Activated CD4-positive, CD25-positive, alpha-beta regulatory T cell (primary cell): ENCODE results near the gene PPP2R3C.
"Not testable (repeated sequence)": the region's sequence is repeated elsewhere in the genome, so short reads cannot be mapped to it uniquely, and the experiment has no call there.

Experiments
- DNase-seq, 4 experiments: peaks; one replicate each; lab custom pipeline; 2025; lab: John Stamatoyannopoulos, UW

The PPP2R3C gene

DNA sequence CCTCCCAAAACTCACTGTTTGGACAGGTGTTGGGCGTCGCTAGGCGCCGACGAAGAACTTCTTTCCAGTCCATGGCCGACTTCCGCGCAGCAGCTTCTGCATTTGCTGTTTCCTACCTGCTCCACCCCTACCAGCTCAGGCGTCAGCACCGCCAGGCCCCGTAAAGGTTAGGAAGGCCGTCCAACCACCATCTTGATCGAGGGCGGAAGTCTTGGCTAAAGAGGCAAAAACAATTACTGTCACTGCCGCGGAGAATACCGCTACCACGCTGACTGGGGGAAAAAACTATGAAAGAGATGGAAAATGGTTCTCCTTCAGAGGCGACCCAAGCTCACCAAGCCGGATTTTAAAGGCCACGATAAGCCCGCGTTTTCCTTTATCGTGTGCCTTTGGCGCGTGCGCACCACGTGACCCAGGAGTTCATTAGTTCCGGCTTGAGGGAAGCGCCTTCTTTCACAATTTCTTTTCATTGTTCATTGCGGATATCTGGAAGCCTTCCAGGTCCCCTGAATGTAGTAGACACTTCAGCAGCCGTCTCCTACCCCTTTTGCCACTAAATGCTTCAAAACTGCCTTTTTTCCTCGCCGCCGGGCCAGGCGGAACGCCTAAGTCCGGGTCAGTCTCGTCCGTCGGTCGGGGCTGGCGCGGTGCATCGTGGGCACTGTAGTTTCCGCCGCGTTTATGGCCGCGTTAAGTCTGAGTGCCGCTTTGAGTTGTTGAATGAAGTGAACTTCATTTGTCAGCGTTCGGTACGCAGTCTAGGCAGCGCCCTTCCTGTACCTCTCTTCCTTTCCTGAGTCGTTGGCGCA lies at the start of gene PPP2R3C, which contains the start of gene PRORP:
PPP2R3C (minus strand) TSS at position 104 of the 809 bp plus-strand sequence; CDS start at position 73, 31 bp downstream.
PRORP (plus strand) TSS at position 666 of the 809 bp plus-strand sequence. CDS start 694 bp downstream, outside the sequence.
- peak; percentile 67 to 78 (median 75) for DNase-seq

DNA sequence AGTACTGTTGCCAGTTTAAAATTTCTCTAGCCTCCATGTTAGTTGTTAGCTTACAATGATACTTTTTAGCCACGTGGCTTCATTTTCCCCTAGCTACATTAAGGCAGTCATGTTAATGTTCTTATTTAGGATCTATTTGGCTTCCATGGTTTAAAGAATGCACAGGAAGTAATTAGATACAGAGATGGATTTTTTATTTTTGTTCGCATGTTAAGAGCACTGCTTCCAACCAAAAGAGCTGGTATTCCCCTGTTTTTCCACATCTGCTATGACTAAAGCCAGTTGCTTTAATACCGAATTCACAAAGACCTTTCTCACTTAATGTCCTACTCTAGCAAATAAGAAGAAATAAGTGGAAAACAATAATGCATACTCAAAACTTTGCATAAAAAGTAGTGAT lies 45.7 kb upstream of the PPP2R3C start:
- no peak for DNase-seq

DNA sequence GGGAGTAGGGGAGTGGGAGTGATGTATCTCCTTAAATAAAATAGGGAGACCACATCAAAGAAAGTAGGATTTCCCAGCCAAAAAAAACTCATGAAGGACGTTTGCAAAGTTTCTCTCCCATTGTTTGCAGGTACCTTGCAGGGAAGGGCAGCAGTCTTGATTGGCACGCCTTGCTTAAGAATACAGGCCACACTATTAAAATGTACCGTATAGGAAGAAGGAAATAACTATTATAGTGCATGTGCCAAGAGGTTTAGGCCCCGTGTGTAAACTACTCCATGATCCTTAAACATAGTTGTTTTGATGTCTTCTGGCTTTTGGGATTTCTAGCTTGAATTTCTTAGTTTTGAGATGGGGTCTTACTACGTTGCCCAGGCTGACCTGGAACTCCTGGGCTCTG lies 43.1 kb upstream of the PPP2R3C start:
- no peak for DNase-seq

DNA sequence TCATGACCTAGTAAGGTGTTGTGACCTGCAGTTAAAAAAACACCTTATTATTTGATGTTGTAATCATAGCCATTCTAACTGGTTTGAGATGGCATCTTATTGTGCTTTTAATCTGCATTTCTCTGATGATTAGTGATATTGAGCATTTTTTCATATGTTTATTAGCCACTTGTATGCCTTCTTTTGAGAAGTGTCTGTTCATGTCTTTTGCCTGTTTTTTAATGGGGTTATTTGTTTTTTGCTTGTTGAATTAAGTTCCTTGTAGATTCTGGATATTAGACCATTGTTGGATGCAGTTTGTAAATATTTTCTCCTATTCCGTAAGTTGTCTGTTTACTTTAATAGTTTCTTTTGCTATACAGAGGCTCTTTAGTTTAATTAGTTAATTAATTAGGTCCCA lies 41.6 kb upstream of the PPP2R3C start:
- DNase-seq: no peak

DNA sequence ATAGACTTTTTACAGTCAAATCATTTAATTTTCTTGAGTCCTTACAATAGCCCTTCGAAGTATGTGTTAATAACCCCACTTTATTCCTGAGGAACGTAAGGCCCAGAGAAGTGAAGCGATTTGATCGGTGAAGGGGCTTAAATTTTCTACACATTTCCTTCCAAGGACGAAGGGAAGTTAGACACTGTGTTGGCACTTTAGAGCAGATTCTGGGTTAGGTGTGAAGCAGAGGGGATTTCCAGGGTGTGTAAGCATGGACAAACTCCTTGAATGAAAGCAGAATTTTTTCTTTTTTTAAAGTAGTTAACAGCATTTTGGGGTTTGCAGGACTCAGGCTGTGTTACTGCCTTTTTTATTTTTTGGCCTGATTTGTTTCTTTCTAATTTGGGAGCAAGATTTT lies 39.4 kb upstream of the PPP2R3C start:
- no peak for DNase-seq

DNA sequence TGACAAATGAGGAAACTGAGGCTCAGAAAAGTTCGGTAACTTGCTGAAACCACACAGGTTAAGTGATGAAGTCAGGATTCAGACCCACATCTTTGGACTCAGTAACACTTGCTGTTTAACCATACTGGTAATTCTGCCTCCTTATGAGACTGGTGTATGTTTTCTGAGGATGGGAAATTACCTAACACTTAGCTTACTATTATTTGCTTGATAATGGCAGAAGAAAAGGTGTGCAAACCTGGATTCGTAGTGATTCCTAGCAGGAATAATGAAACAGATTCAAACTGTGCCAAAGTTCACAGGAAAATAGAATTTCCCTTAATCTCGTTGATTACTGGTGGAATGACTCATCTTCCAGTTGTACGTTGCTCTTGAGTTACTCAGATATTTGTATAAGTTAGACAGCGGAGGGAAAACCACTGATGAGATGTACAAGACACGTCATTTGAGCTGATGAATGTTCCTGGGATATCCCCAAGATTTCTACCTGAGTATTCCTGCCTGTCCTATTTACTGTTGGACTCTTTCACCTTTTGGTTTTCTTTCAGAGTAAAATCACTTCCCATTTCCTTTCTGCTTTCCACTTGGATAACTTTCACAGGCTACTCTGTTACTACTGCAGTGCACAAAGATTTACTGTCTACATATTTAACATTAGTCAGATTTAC lies 38.1 kb upstream of the PPP2R3C start:
- DNase-seq: no peak

DNA sequence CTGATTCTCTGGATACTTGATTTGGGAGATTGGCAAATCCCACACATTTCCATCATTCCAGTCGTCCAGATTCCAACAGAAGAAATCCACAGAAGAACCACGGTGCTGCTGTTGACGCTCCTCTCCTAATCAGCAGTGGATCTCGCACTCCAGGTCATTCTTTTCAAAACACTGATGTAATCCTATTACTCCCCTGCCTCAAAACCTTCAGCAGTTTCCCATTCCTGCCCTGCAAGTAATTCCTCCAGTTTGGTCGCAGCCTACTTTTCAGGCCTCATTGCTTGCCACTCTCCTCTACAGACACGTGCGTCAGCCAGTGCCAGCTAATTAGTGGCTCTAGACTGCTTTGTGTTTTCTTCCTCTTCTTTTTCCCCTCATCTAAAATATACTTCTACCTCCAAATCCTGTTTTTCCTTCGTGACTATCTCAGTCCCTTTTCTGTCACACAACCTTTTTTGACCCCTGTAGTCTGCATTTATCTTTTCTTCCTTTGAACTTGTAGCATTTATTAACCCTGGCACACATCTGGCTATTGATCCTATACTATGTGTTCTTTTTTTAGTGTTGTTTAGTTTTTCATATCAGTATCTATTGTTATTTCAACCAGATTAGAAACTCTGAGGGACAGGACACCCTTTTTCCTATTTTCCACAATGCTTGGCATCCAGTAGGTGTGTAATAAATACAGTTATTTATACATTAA lies 37.3 kb upstream of the PPP2R3C start:
- DNase-seq: no peak

DNA sequence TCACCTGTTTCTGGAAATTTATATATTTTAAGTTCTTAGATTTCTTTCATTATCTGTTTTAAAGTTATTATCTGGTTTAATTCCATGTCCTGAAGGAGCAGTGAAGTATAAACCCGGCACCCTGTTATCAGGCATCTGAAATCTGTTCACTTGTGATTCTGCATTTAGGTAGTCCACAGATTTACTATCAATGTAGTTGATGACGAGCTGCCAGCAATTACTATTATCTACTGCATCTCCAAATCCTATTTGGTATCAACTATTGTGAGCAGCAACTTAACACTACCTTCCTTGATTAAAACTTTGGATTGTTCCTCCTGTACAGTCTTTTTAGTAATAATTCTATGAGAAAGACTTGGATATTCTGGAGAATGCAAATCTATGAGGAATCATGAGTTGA lies 36.7 kb upstream of the PPP2R3C start:
- DNase-seq: no peak

DNA sequence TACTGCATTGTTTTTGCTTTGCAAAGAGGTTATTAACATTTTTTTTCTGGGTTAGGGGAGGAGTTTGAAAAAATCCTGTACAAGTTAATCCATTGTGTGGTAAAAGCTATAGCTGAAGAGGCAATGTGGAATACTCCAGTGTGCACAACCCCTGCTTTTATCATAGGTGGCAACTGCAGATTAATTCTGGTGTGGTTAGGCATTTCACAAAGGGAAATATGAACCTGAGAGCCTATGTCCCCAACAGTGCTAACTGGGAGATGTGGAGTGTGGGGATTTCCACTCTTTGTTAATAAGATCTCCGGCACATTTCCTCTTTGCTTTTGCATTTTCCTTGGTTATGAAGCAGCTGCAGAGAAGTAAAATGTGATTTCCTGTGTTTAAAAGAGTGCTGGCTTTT lies 34.2 kb upstream of the PPP2R3C start:
- no peak for DNase-seq

DNA sequence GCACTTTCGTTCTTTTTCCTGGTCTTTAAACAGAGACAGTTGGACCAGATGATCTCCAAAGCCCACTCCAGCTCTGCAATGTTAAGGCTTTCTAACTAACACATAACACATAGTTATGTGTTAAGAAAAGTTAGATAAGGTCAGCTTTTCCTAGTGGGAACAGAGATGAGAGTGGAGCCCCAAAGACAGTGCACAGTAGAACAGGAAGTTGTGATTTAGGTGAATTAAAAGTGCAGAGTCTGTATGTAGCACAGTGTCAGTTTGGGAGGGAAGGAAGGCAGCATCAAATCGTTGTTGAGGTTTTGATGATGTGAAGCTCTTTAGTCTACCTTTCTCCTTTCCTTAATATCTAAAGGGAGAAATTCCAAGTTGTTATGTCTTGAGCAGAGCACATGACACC lies 32.2 kb upstream of the PPP2R3C start:
- DNase-seq: no peak

DNA sequence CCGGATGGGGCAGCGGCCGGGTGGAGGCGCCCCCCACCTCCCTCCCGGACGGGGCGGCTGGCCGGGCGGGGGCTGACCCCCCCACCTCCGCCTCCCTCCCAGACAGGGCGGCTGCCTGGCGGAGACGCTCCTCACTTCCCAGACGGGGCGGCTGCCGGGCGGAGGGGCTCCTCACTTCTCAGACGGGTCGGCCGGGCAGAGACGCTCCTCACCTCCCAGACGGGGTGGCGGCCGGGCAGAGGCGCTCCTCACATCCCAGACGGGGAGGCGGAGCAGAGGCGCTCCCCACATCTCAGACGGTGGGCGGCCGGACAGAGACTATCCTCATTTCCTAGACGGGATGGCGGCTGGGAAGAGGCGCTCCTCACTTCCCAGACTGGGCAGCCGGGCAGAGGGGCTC lies 30.7 kb upstream of the PPP2R3C start:
- not testable (repeated sequence) for DNase-seq

DNA sequence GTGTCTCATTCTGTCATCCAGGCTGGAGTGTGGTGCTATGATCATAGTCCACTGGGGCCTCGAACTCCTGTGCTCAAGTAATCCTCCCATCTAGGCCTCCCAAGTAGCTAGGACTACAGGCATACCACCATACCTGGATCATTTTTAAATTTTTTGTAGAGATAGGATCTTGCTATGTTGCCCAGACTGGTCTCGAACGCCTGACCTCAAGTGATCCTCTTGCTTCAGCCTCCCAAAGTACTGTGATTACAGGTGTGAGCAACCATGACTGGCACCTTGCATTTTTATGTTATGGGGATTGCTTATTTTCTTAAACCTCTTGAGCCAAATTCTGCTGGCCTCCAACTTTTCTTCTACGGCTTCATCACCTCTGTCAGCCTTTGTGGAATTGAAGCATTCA lies 27.4 kb upstream of the PPP2R3C start:
- DNase-seq: no peak

DNA sequence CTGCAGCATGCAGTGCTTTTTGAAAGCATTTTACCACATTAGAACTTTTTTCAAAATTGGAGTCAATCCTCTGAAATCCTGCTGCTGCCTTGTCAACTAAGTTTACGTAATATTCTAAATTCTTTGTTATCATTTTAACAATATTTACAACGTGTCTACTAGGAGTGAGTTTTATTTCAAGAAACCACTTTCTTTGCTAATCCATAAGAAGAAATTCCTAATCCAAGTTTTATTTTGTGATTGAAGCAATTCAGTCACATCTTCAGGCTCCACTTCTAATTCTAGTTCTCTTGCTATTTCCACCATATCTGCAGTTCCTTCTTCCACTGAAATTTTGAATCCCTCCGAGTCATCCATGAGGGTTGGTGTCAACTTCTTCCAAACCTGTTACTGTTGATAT lies 25.9 kb upstream of the PPP2R3C start:
- no peak for DNase-seq

DNA sequence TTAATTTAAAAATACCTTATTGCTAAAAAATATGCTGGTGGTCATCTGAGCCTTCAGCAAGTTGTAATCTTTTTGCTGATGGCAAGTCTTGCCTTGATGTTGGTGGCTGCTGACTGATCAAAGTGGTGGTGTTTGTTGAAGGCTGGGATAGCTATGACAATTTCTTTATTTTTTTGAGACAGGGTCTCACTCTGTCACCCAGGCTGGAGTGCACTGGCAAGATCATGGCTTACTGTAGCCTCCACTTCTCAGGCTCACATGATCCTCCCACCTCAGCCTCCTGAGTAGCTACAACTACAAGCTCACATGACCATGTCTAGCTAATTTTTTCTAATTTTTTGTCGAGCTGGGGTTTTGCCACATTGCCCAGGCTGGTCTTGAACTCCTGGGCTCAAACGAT lies 25.4 kb upstream of the PPP2R3C start:
- DNase-seq: no peak

DNA sequence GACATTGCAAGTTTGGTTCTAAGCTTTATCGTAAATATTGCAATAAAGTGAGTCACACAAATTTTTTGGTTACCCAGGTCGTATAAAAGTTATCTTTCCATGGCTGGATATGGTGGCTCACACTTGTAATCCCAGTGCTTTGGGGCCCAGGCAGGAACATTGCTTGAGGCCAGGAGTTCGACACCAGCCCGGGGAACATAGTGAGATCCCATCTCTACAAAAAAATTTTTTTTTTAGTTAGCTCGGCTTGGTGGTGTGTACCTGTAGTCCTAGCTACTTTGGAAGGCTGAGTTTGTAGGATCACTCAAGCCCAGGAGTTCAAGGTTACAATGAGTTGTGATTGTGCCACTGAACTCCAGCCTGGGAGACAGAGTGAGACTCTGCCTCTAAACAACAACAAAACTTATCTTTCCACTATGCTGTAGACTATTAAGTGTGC lies 24.9 kb upstream of the PPP2R3C start:
- DNase-seq: no peak

DNA sequence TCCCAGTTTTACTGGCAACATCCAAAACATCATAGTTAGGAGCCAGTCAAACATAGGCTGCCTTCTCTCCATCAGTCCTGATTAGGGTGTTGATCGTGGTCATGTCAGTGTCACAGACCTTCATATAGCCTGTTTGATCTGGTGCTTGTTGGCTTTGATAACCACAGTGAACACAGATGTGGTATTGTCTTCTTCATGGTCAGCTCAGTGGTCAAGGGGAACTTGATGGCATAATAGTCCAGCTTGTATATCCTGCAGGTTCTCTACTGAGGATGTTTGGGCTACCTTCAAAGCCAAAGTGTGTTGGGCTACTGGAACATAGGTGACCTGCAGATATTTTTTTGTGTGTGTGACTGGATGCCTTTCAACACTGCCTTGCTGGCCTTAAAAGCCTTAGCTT lies 22.2 kb upstream of the PPP2R3C start:
- no peak for DNase-seq

DNA sequence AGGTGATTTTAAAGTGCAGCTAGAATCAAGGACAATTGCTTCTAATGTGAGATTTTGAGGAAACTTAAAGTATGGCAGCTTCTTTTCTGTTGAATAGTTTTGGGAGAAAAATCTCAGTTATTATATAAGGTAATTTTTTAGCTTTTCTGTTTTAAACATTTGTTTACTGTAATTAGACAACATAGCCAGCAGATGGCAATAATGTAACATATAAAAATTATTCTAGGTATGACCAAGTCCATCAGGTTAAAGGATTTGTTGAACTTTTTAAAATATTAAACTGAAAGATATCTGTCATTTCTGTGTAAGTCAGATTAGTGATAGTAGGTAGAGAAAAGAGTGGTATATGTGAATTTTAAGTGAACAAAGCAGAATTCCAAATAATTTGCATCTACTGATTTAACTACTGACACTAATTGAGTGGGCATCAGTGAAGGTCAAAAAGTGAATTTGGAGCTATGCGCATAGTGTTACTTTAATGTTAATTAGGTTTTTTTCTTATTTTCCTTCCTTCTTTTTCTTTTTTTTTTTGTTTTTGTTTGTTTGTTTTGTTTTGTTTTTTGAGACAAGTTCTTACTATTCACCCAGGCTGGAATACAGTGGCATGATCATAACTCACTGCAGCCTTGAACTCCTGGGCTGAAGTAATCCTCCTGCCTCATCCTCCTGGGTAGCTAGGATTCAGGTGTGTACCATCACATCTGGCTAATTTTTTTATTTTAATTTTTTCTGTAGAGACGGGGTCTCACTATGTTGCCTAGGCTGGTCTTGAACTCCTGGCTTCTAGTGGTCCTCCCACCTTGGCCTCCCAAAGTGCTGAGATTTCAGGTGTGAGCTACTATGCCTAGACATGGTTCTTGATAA lies 19.2 kb upstream of the PPP2R3C start:
- DNase-seq: no peak

DNA sequence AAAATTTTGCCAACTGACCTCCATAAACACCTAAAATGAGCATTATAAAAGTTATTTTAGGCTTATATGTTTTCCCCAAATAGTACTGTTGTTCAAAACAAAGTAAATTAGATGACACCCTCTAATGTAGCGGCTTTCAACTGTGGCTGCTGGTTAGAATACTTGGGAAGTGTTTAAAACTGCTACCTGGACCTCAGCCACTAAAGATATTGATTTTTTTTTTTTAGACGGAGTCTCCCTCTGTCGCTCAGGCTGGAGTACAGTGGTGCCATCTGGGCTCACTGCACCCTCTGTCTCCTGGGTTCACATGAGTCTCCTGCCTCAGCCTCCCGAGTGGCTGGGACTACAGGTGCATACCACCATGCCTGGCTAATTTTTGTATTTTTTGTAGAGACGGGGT lies 16.8 kb upstream of the PPP2R3C start:
- no peak for DNase-seq

DNA sequence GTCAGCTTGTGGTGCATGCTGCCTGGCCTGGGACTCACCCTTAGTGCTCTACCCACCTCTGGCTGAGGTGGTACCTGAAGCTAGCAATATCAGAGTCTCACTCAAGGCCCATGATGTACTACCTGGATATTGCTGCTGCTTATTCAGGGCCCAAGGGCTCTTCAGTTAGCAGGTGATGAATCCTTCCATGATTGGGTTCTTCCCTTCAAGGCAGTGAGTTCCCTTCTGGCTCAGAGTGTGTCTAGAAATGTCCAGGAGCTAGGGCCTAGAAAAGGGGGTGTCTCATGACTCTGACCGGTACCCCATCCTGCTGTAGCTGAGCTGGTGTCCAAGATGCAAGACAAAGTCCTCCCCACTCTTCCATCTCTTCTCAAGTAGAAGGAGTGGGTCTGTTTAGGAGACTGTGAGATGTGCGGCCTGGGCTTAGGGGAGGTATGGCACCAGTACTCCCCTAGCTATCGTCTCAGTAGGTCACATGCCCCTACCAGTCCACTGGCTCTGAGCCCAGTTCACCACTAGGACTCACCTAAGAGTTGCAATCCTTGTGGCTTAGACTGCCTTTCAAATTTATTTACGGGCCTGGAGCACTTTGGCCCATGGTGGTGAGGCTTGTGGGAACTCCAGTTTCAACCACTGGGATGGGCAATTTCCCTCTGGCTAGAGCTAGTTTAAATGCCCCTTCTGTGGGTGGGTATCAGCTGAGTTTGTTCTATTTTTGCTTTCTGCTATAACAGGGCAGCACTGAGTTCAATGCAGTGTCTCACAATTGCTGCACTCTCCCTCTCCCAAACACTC lies 12.7 kb upstream of the PPP2R3C start:
- DNase-seq: no peak

DNA sequence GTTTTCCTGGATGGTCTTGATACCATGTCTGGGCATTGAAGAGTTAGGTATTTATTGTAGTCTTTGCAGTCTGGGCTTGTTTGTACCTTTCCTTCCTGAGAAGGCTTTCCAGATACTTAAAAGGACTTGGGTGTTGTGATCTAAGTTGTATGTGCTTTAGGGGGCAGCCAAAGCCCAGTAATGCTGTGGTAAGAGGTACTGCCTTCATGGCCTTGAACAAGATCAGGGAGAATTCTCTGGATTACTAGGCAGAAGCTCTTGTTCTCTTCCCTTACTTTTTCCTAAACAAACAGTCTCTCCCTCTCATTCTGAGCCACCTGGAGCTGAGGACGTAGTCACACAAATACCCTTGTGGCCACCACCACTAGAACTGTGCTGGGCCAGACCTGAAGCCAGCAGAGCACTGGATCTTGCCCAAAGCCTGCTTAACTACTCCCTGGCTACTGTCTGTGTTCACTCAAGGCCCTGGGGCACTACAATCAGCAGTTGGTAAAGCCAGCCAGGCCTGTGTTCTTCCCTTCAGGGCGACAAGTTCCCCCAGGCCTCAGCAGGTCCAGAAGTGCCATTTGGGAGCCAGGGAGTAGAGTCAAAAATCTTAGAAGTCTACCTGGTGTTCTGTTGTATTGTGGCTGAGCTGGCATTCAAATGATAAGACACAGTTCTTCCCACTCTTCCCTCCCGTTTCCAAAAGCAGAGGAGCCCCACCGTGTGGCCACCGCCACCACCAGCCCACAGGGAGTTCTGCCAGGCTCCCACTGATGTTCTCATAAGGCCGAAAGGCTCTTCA lies 11.9 kb upstream of the PPP2R3C start:
- DNase-seq: no peak
